SK-N-SH (cell line): ENCODE results near the gene PCSK5. TPM values are rescaled to one million over a fixed set of nuclear protein-coding genes. Genes with fewer than 3 reads are reported as not detected.

Source experiments
- CTCF ChIA-PET: fragments of 300-600, 350-600 bp; formaldehyde crosslinking; extraction: SDS; loops from one replicate; lab custom pipeline; 2021; lab: Yijun Ruan, JAX
- POLR2A ChIA-PET: fragments of 350-600 bp; sonication (Branson Sonifier 250); formaldehyde crosslinking; extraction: SDS; loops from one replicate; lab custom pipeline; 2020; ENCODE audit warnings: antibody characterized with exemption, inconsistent platforms; lab: Yijun Ruan, JAX
- DNase-seq: peaks from one replicate; pipeline ENCODE4 v3.0.0; 2012
- H2AFZ ChIP-seq: fragments of 200-600 bp; sonication (generic); 2 replicates; pipeline ENCODE4 v1.8.1; 2016; ENCODE audit warnings: antibody characterized with exemption, mild to moderate bottlenecking, low read depth
- H3F3A ChIP-seq: fragments of 200-600 bp; sonication (generic); replicated peaks from 2 replicates; pipeline ENCODE3; 2016; ENCODE audit warnings: antibody characterized with exemption, mild to moderate bottlenecking; ENCODE audit not compliant: insufficient read depth
- H3K27ac ChIP-seq, 2 experiments: fragments of 200-500 bp in 1 of 2; fragments of 200-600 bp in 1 of 2; sonication (Bioruptor generic) in 1 of 2; sonication (generic), shearing (Covaris generic) in 1 of 2; 2 replicates each; pipeline versions ENCODE4 v1.5.1 to v1.6.1; 2014 to 2016; ENCODE audit warnings: low read depth in 2 of 2, inconsistent platforms in 1 of 2, low read length in 1 of 2, mild to moderate bottlenecking in 1 of 2, mixed read lengths in 1 of 2
- H3K27me3 ChIP-seq: fragments of 200-600 bp; sonication (generic), shearing (Covaris generic); 2 replicates; pipeline ENCODE4 v1.6.1; 2016; ENCODE audit warnings: mixed run types; ENCODE audit not compliant: insufficient read depth
- H3K36me3 ChIP-seq, 2 experiments: fragments of 200-500 bp in 1 of 2; fragments of 200-600 bp in 1 of 2; sonication (Bioruptor generic) in 1 of 2; sonication (generic) in 1 of 2; replicated peaks in 1 of 2; 2 replicates each; pipeline versions ENCODE3 to v1.5.1; 2014 to 2016; ENCODE audit warnings: low read length in 1 of 2, mild to moderate bottlenecking in 1 of 2; ENCODE audit not compliant: insufficient read depth in 2 of 2, control insufficient read depth in 1 of 2
- H3K4me1 ChIP-seq, 2 experiments: fragments of 200-500 bp in 1 of 2; fragments of 200-600 bp in 1 of 2; sonication (Bioruptor generic) in 1 of 2; sonication (generic), shearing (Covaris generic) in 1 of 2; 2 replicates each; pipeline versions ENCODE4 v1.5.1 to v1.6.1; 2014 to 2016; ENCODE audit warnings: low read depth in 1 of 2, low read length in 1 of 2, mixed run types in 1 of 2; ENCODE audit not compliant: insufficient read depth in 2 of 2, control insufficient read depth in 1 of 2
- H3K4me2 ChIP-seq: fragments of 200-600 bp; sonication (generic), shearing (Covaris generic); 2 replicates; pipeline ENCODE4 v1.6.1; 2017; ENCODE audit warnings: mixed run types
- H3K4me3 ChIP-seq, 2 experiments: fragments of 200-500 bp in 1 of 2; fragments of 200-600 bp in 1 of 2; sonication (Bioruptor generic) in 1 of 2; sonication (generic), shearing (Covaris generic) in 1 of 2; 2 replicates each; pipeline versions ENCODE4 v1.5.1 to v1.8.1; 2014 to 2016; ENCODE audit warnings: low read depth in 2 of 2, inconsistent platforms in 1 of 2, low read length in 1 of 2, mild to moderate bottlenecking in 1 of 2, mixed read lengths in 1 of 2, moderate library complexity in 1 of 2
- H3K79me2 ChIP-seq: fragments of 200-600 bp; sonication (generic); 2 replicates; pipeline ENCODE4 v1.8.1; 2017; ENCODE audit warnings: mild to moderate bottlenecking; ENCODE audit not compliant: insufficient read depth
- H3K9ac ChIP-seq: fragments of 200-600 bp; sonication (generic); 2 replicates; pipeline ENCODE4 v1.6.1; 2017; ENCODE audit warnings: mixed run types
- H3K9me2 ChIP-seq: fragments of 200-600 bp; sonication (generic); 2 replicates; pipeline ENCODE4 v1.6.1; 2017; ENCODE audit warnings: mixed run types
- H3K9me3 ChIP-seq: fragments of 200-600 bp; sonication (generic); 2 replicates; pipeline ENCODE4 v1.6.1; 2017; ENCODE audit warnings: mixed run types, mild to moderate bottlenecking, moderate library complexity
- H4K20me1 ChIP-seq: fragments of 200-600 bp; sonication (generic); 2 replicates; pipeline ENCODE4 v1.6.1; 2017; ENCODE audit warnings: mild to moderate bottlenecking, mixed run types; ENCODE audit not compliant: insufficient read depth
- CTCF ChIP-seq: fragments of 200-600 bp; sonication (generic); IDR thresholded peaks from 2 replicates; pipeline ENCODE4 v1.6.1; 2017; ENCODE audit warnings: antibody characterized with exemption, mild to moderate bottlenecking, moderate library complexity
- EP300 ChIP-seq, 2 experiments: IDR thresholded peaks; 2 replicates each; pipeline versions ENCODE4 v1.4.0 to v1.6.1; 2012; ENCODE audit warnings: borderline replicate concordance in 1 of 2, low read depth in 1 of 2, low read length in 1 of 2
- FOXM1 ChIP-seq: IDR thresholded peaks from 2 replicates; pipeline ENCODE4 v1.4.0; 2012; ENCODE audit warnings: low read depth, mild to moderate bottlenecking
- GABPA ChIP-seq: IDR thresholded peaks from 2 replicates; pipeline ENCODE4 v1.4.0; 2012; ENCODE audit warnings: low read depth, mild to moderate bottlenecking
- GATA2 ChIP-seq: sonication (generic); formaldehyde crosslinking; IDR thresholded peaks from 2 replicates; pipeline ENCODE4 v1.5.0; 2020; ENCODE audit warnings: mild to moderate bottlenecking, missing genetic modification reagents
- JUND ChIP-seq: IDR thresholded peaks from 2 replicates; pipeline ENCODE4 v1.4.0; 2012
- NFIC ChIP-seq: IDR thresholded peaks from 2 replicates; pipeline ENCODE4 v1.4.0; 2012; ENCODE audit warnings: borderline replicate concordance
- NRF1 ChIP-seq: IDR thresholded peaks from 2 replicates; pipeline ENCODE4 v1.6.1; 2012; ENCODE audit warnings: low read depth, mild to moderate bottlenecking, low read length
- POLR2AphosphoS5 ChIP-seq: IDR thresholded peaks from 2 replicates; pipeline ENCODE4 v1.6.1; 2012; ENCODE audit warnings: low read depth, low read length
- RXRA ChIP-seq: IDR thresholded peaks from 2 replicates; pipeline ENCODE4 v1.4.0; 2012; ENCODE audit warnings: low read depth, mild to moderate bottlenecking, borderline replicate concordance
- SIN3A ChIP-seq: IDR thresholded peaks from 2 replicates; pipeline ENCODE4 v1.6.1; 2012; ENCODE audit warnings: low read depth, mild to moderate bottlenecking, low read length, moderate library complexity, borderline replicate concordance
- SMC3 ChIP-seq: IDR thresholded peaks from 2 replicates; pipeline ENCODE4 v1.6.1; 2012; ENCODE audit warnings: low read depth, low read length, improper control_type of control experiment
- TAF1 ChIP-seq: IDR thresholded peaks from 2 replicates; pipeline ENCODE4 v1.6.1; 2012; ENCODE audit warnings: low read depth, mild to moderate bottlenecking, low read length, moderate library complexity, borderline replicate concordance
- whole genome bisulfite sequencing: methylation state at CpG from one replicate; pipeline ENCODE4 v1.1.6; 2017; ENCODE audit warnings: low lambda C conversion rate; 5-methylcytosine and 5-hydroxymethylcytosine counted together
- polyA plus RNA-seq, 3 experiments: library from polyadenylated mRNA; depleted of rRNA; stranded (reverse); fragments of >200 nt; gene quantifications; 2 replicates each; pipeline ENCODE4 v1.2.3, GENCODE V29; 2012
- TF ChIP-seq, protein P1 (sequence below): fragments of 150-350 bp; IDR thresholded peaks from 2 replicates; pipeline ENCODE4 v1.6.1; 2017; ENCODE audit warnings: antibody characterized with exemption, low read length, low read depth, borderline replicate concordance
- TF ChIP-seq, protein P2 (sequence below): IDR thresholded peaks from 2 replicates; pipeline ENCODE4 v1.4.0; 2012; ENCODE audit warnings: low read depth, borderline replicate concordance
- TF ChIP-seq, protein P3 (sequence below): IDR thresholded peaks from 2 replicates; pipeline ENCODE4 v1.4.0; 2012; ENCODE audit warnings: low read depth, borderline replicate concordance
- TF ChIP-seq, protein P4 (sequence below): IDR thresholded peaks from 2 replicates; pipeline ENCODE4 v1.4.0; 2012; ENCODE audit warnings: low read depth

Gene PCSK5
- polyA plus RNA-seq, 1 of the 3 experiments (the other 2 are of a cell fraction), result 0.08 TPM

DNA sequence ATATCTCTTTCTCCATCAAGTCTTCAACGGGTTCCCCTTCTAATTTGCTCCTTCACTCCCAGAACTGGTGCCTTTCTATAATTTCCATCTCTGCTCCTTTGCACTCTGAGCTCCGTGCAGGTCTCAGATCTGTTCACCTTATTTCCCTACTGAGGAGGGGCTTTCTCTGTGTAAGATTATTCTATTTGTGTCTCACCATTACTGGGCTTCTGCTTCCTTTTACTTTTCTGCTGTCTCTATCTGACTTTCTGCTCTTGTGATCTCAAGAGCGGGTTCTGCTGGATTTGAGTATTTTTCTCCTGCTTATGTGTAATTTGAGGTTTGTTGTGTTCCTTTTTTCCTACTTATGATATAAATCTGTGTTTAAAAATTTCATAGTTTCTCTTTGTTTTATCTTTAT is 117.5 kb downstream of the PCSK5 start:
- POLR2A ChIA-PET, result no interaction called here
- Histone ChIP-seq H2AFZ (no peak overlapping the region), H3K27me3 (no peaks in the 10 kb centered on the region; the same call in 1 of the 2 replicates), H3K4me2 (no peak overlapping the region)
- TF ChIP-seq TAF1 (no peak), NRF1 (no peak), RXRA (no peak), NFIC (no peak), POLR2AphosphoS5 (no peak), EP300 (IDR thresholded peaks at IDR 0.05; ENCODE audit: borderline replicate concordance in 1 of 2, low read depth in 1 of 2, low read length in 1 of 2) (no peak), JUND (no peak), SIN3A (no peak), GABPA (no peak), GATA2 (CRISPR knock-in tag) (no peak), SMC3 (no peak), CTCF (no peak), FOXM1 (no peak)
- TF ChIP-seq, protein P1, sequence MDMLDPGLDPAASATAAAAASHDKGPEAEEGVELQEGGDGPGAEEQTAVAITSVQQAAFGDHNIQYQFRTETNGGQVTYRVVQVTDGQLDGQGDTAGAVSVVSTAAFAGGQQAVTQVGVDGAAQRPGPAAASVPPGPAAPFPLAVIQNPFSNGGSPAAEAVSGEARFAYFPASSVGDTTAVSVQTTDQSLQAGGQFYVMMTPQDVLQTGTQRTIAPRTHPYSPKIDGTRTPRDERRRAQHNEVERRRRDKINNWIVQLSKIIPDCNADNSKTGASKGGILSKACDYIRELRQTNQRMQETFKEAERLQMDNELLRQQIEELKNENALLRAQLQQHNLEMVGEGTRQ, result no peak
- TF ChIP-seq, protein P2, sequence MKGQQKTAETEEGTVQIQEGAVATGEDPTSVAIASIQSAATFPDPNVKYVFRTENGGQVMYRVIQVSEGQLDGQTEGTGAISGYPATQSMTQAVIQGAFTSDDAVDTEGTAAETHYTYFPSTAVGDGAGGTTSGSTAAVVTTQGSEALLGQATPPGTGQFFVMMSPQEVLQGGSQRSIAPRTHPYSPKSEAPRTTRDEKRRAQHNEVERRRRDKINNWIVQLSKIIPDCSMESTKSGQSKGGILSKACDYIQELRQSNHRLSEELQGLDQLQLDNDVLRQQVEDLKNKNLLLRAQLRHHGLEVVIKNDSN, result no peak
- TF ChIP-seq, protein P3, sequence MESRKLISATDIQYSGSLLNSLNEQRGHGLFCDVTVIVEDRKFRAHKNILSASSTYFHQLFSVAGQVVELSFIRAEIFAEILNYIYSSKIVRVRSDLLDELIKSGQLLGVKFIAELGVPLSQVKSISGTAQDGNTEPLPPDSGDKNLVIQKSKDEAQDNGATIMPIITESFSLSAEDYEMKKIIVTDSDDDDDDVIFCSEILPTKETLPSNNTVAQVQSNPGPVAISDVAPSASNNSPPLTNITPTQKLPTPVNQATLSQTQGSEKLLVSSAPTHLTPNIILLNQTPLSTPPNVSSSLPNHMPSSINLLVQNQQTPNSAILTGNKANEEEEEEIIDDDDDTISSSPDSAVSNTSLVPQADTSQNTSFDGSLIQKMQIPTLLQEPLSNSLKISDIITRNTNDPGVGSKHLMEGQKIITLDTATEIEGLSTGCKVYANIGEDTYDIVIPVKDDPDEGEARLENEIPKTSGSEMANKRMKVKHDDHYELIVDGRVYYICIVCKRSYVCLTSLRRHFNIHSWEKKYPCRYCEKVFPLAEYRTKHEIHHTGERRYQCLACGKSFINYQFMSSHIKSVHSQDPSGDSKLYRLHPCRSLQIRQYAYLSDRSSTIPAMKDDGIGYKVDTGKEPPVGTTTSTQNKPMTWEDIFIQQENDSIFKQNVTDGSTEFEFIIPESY, result no peak
- TF ChIP-seq, protein P4, sequence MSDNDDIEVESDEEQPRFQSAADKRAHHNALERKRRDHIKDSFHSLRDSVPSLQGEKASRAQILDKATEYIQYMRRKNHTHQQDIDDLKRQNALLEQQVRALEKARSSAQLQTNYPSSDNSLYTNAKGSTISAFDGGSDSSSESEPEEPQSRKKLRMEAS, result no peak
- TF ChIP-seq, all 33 proteins: peak for 0
- Histone ChIP-seq H4K20me1 (no peaks in the 10 kb centered on the region), H3K9ac (no peak overlapping the region), H3F3A (no peaks in the 10 kb centered on the region), H3K79me2 (no peaks in the 10 kb centered on the region), H3K27ac (no peak overlapping the region), H3K9me2 (no peaks in the 10 kb centered on the region), H3K9me3 (no peaks in the 10 kb centered on the region), H3K4me3 (no peak overlapping the region), H3K4me1 (no peaks in the 10 kb centered on the region; a peak in 1 of 4 replicates), H3K36me3 (no peaks in the 10 kb centered on the region)
- DNase-seq, result no peak
- 8% methylated on average over 3 of the region's 3 CpGs for WGBS
- CTCF ChIA-PET, result no interaction called here
